Measurements from ENCODE around the gene STAU1. TPM values are rescaled to one million over a fixed set of nuclear protein-coding genes. Genes with fewer than 3 reads are reported as not detected.
"Not testable (repeated sequence)": the region's sequence is repeated elsewhere in the genome, so short reads cannot be mapped to it uniquely, and the experiment has no call there.

The STAU1 gene
- total and polyA plus RNA-seq, 9 donors: 37.2 to 113 (median 70.5) TPM

- H3K4me1 ChIP-seq (ENCODE audit: insufficient read depth): no peaks in the 10 kb centered on the region
- WGBS, 3 donors: 86 to 88% (median 87%) methylated on average over 4 of the region's 4 CpGs
- H3K9me3 ChIP-seq: no peaks in the 10 kb centered on the region
- no peak for DNase-seq
- no peaks in the 10 kb centered on the region for H3K27me3 ChIP-seq
- H3K27ac ChIP-seq: no peak overlapping the region
- no peaks in the 10 kb centered on the region for H3K36me3 ChIP-seq
- intact Hi-C loops (cut with DNase I): no loop called here
- H3K4me3 ChIP-seq: no peak overlapping the region
- TF ChIP-seq EP300 (IDR thresholded peaks at IDR 0.05): no peak
These were observed 90.0 kb downstream of the STAU1 start for GRCh38 chr20:49098136-49098535.

- Histone ChIP-seq H3K36me3 (no peaks in the 10 kb centered on the region), H3K27me3 (no peaks in the 10 kb centered on the region), H3K4me1 (ENCODE audit: insufficient read depth) (no peaks in the 10 kb centered on the region), H3K4me3 (no peak overlapping the region), H3K9me3 (no peaks in the 10 kb centered on the region), H3K27ac (no peak overlapping the region)
- DNase-seq: no peak
- intact Hi-C loops (cut with DNase I): no loop called here
- 89 to 95% (median 90%) methylated on average over 7 of the region's 7 CpGs for WGBS, 3 donors
- no peak for TF ChIP-seq EP300 (IDR thresholded peaks at IDR 0.05)
- TF ChIP-seq CTCF (IDR thresholded peaks at IDR 0.05): no peak
- TF ChIP-seq POLR2A (IDR thresholded peaks at IDR 0.05): no peak
These were observed 91.0 kb downstream of the STAU1 start for GRCh38 chr20:49097159-49097558.

GRCh38 chr20:49096203-49096730 lies 91.9 kb downstream of the STAU1 start:
- no peak for TF ChIP-seq CTCF (IDR thresholded peaks at IDR 0.05)
- no peak for TF ChIP-seq POLR2A (IDR thresholded peaks at IDR 0.05)
- no peak for TF ChIP-seq EP300 (IDR thresholded peaks at IDR 0.05)
- 82 to 88% (median 84%) methylated on average over 7 of the region's 7 CpGs for WGBS, 3 donors
- Histone ChIP-seq H3K27ac (no peak overlapping the region), H3K36me3 (no peaks in the 10 kb centered on the region), H3K4me1 (ENCODE audit: insufficient read depth) (no peaks in the 10 kb centered on the region), H3K27me3 (no peaks in the 10 kb centered on the region), H3K9me3 (no peaks in the 10 kb centered on the region), H3K4me3 (no peak overlapping the region)
- intact Hi-C loops (cut with DNase I): no loop called here
- DNase-seq: no peak

- H3K4me3 ChIP-seq: no peak overlapping the region
- no peaks in the 10 kb centered on the region for H3K27me3 ChIP-seq
- intact Hi-C loops (cut with DNase I): no loop called here
- H3K36me3 ChIP-seq: no peaks in the 10 kb centered on the region
- no peak overlapping the region for H3K27ac ChIP-seq
- H3K4me1 ChIP-seq (ENCODE audit: insufficient read depth): no peaks in the 10 kb centered on the region
- no peaks in the 10 kb centered on the region for H3K9me3 ChIP-seq
- TF ChIP-seq CTCF (IDR thresholded peaks at IDR 0.05) (no peak), POLR2A (IDR thresholded peaks at IDR 0.05) (no peak), EP300 (IDR thresholded peaks at IDR 0.05) (no peak)
- no peak for DNase-seq
- 93 to 96% (median 94%) methylated on average over 1 of the region's 1 CpG for WGBS, 3 donors
These were observed 96.4 kb downstream of the STAU1 start for GRCh38 chr20:49091762-49092161.

- TF ChIP-seq POLR2A (IDR thresholded peaks at IDR 0.05) (no peak), EP300 (IDR thresholded peaks at IDR 0.05) (no peak), CTCF (IDR thresholded peaks at IDR 0.05) (no peak)
- Histone ChIP-seq H3K4me3 (no peak overlapping the region), H3K27me3 (no peaks in the 10 kb centered on the region), H3K4me1 (ENCODE audit: insufficient read depth) (no peaks in the 10 kb centered on the region), H3K27ac (no peak overlapping the region), H3K36me3 (no peaks in the 10 kb centered on the region), H3K9me3 (no peaks in the 10 kb centered on the region)
- WGBS, 3 donors: 92 to 94% (median 94%) methylated on average over 8 of the region's 8 CpGs
- intact Hi-C loops (cut with DNase I): no loop called here
- DNase-seq: no peak
These were observed 97.0 kb downstream of the STAU1 start for GRCh38 chr20:49091104-49091503.

- intact Hi-C loops (cut with DNase I): not testable (repeated sequence)
These were observed 105.8 kb downstream of the STAU1 start for GRCh38 chr20:49082295-49082694.

More at GRCh38 chr20:49082295-49082694, 105.8 kb downstream of the STAU1 start:
- H3K27me3 ChIP-seq; H3K4me3 ChIP-seq; H3K27ac ChIP-seq; H3K4me1 ChIP-seq (ENCODE audit: insufficient read depth); H3K9me3 ChIP-seq; H3K36me3 ChIP-seq; DNase-seq: not testable (repeated sequence)
- 93 to 97% (median 96%) methylated on average over 12 of the region's 12 CpGs for WGBS, 3 donors

Data from ovary (tissue), 9 donors.